CMK (cell line): Measurements from ENCODE around the gene FGGY.

Source experiments
- DNase-seq: peaks from one replicate; pipeline ENCODE4 v3.0.0-alpha.2; 2010; ENCODE audit warnings: low read depth

FGGY gene

GRCh38 chr1:59682396-59683080, 385.6 kb downstream of the FGGY start:
- DNase-seq, result no peak

GRCh38 chr1:59683197-59683596, 386.3 kb downstream of the FGGY start:
- no peak for DNase-seq

- no peak for DNase-seq
Measured at GRCh38 chr1:59684698-59685097, 387.8 kb downstream of the FGGY start.

GRCh38 chr1:59685101-59685500, 388.2 kb downstream of the FGGY start:
- DNase-seq, result no peak

GRCh38 chr1:59685666-59686065, 388.8 kb downstream of the FGGY start:
- DNase-seq, result no peak

- DNase-seq, result no peak
Measured at GRCh38 chr1:59686170-59686569, 389.3 kb downstream of the FGGY start.

- no peak for DNase-seq
Measured at GRCh38 chr1:59686574-59686973, 389.7 kb downstream of the FGGY start.

GRCh38 chr1:59687081-59687480, 390.2 kb downstream of the FGGY start:
- no peak for DNase-seq

GRCh38 chr1:59688976-59689375, 392.1 kb downstream of the FGGY start:
- DNase-seq, result no peak

- DNase-seq, result no peak
Measured at GRCh38 chr1:59689730-59690129, 392.8 kb downstream of the FGGY start.

- DNase-seq, result no peak
Measured at GRCh38 chr1:59690171-59690930, 393.5 kb downstream of the FGGY start.

- DNase-seq, result no peak
Measured at GRCh38 chr1:59691261-59691660, 394.4 kb downstream of the FGGY start.

GRCh38 chr1:59692591-59692990, 395.7 kb downstream of the FGGY start:
- DNase-seq, result peak; percentile 39

- no peak for DNase-seq
Measured at GRCh38 chr1:59693406-59693805, 396.5 kb downstream of the FGGY start.

GRCh38 chr1:59695252-59695651, 398.4 kb downstream of the FGGY start:
- no peak for DNase-seq

- no peak for DNase-seq
Measured at GRCh38 chr1:59696421-59697115, 399.7 kb downstream of the FGGY start.

- no peak for DNase-seq
Measured at GRCh38 chr1:59697150-59697800, 400.4 kb downstream of the FGGY start.

- DNase-seq, result no peak
Measured at GRCh38 chr1:59698386-59698785, 401.5 kb downstream of the FGGY start.

GRCh38 chr1:59699227-59699847, 402.4 kb downstream of the FGGY start:
- peak; percentile 8 for DNase-seq

GRCh38 chr1:59701376-59701775, 404.5 kb downstream of the FGGY start:
- DNase-seq, result no peak

GRCh38 chr1:59703226-59703917, 406.5 kb downstream of the FGGY start:
- DNase-seq, result no peak
